GM12801 (cell line): ENCODE data around the gene CFL2.

Experiments used
- TF ChIP-seq, protein P1 (sequence below): IDR thresholded peaks from one replicate; pipeline ENCODE4 v1.5.1; 2011; ENCODE audit warnings: control low read depth; ENCODE audit not compliant: insufficient read length; ENCODE audit errors: extremely low read depth

The CFL2 gene

DNA sequence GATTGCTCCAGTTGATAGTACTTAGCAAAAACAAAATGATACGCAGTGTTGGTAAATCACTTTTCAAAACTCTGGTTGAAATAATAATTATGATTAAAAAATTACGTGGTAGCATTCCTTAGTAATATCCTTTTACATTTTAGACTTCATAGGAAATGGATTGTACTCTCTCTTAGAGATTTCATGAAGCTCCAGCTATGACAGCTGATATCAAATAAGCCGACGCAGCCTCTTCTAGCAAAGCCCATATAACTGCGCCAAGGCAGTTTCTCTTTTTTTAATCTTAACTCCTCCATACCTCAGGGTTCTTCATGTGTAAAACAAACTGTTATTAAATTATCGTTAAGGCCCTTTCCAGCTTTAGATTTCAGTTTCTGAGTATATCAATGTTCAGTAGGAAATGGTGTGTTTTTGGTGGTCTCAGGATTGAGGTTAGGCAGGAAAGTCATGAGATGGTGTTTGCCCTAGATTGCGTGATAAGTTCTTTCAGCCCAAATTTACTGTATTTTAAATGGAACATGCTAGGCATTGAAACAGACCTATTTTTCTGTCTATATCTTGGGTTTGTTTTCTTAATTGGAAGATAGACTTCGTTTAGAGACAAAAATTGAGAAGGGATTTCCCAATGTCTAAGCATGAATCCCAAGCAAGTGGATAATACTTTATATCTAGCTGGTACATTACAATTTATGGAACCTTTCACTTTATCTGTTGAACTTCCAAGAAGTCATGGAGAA is 902 bp upstream of the CFL2 start:
- TF ChIP-seq, protein P1, sequence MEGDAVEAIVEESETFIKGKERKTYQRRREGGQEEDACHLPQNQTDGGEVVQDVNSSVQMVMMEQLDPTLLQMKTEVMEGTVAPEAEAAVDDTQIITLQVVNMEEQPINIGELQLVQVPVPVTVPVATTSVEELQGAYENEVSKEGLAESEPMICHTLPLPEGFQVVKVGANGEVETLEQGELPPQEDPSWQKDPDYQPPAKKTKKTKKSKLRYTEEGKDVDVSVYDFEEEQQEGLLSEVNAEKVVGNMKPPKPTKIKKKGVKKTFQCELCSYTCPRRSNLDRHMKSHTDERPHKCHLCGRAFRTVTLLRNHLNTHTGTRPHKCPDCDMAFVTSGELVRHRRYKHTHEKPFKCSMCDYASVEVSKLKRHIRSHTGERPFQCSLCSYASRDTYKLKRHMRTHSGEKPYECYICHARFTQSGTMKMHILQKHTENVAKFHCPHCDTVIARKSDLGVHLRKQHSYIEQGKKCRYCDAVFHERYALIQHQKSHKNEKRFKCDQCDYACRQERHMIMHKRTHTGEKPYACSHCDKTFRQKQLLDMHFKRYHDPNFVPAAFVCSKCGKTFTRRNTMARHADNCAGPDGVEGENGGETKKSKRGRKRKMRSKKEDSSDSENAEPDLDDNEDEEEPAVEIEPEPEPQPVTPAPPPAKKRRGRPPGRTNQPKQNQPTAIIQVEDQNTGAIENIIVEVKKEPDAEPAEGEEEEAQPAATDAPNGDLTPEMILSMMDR, result no peak

DNA sequence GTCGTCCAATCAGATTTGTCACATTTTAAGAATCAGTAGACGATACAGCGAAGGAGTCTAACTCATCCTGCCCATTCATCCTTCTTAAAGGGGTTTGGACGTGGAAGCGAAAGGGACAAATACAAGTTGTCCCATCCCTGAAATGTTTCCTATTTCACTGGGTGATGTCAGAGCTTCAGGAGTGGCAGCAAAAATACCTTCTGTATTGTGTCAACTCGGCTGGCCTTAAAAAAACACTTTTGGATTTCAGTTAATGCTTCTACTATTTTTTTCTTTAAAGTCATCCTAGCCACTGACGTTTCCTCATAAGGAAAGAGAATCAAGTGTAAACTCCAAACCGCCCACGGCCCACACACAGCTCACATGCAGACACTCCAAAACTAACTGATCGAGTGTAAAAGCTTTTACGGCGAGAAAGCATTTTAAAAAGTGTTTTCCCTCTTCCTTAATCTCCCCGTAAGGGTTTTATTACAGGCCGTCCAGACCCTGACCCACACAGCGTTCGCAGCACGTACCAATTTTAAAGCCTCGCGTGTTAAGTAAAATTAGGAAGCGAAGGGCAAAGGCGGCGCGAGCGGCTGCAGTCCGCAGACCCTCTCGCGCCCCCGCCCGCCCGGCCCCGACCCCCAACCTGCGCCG is 593 bp downstream of the CFL2 start:
- TF ChIP-seq, protein P1, result no peak

DNA sequence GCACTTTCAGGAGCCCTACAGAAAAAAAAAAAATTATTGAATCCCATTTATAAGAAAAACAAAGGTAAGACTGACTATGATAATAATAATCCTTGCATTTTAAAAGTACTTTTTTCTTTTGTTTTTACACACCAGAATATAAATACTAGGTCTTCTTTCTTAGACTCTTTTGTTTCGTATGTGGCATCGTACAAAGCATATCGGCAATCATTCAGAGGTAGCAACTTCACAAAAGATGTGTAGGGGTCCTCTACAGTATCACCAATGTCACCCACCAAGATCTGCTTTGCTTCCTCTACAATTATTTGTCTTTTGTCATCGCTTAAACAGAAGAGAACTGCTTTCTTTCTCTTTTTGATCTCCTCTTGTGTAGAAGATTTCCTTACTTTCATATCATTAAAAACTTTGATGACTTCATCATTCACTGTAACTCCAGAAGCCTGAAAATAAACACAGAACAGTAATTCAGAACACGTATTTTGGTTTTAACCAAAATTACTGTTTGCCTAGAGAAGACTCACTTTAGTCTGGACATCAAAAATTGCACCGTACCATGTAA is 1.2 kb downstream of the CFL2 start:
- TF ChIP-seq, protein P1, result no peak

DNA sequence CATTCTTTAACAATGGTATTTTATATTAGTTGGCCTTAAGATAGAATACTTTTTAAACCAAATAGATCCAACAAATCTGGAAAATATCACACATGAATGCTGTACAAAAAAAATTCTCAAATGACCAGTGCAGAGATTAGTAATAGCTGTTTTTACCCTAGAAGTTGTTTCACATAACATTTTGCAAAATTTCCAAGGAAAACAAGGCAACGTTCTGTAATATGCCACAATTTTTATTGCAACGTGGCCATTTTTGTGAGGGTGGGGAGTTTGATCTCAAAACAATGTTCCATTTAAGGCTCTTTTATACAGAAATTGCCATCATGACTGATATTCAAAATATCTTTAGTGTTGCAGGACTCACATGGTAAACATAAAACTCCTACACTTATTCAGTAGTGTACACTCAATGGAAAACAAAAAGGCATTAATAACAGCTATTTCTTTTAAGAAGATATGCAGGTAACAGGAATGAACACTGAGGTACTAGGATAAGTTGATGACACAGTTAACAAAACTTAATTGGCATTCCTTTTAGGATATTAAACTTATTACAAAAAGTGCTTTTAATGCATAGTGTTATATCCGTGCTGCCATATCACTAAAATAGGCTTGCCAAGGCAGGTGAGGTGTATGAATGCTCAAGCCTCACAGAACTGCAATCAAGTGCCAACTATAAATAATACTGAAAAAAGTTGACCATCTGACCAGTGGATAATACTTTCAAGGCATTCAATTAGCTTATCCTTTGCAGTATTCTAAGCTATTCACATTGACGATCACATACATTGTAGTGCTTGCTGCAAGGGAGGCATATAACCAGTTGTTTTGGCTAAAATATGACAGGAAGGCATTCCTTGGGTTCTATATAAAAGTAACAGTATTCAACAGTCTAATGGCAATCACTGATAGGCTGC is 2.3 kb downstream of the CFL2 start:
- TF ChIP-seq, protein P1, result no peak

DNA sequence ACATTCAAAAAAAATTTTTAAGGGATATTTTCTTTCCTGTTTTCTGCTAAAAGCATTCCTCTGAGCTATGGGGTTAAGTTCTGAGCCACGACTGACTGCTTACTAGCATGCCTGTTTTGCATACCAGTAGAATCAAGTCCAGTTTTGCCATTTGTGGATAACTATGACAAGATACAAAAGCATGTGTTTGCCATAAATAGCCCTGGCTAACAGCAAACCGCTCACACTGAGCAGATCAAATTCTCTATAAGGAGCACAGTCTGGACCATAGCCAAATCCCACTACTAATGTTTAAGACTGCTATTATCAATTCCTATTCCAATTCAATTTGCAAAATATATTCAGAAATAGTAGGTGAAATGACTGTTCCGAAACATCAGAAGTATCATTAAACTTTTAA is 3.2 kb downstream of the CFL2 start:
- TF ChIP-seq, protein P1, result no peak

DNA sequence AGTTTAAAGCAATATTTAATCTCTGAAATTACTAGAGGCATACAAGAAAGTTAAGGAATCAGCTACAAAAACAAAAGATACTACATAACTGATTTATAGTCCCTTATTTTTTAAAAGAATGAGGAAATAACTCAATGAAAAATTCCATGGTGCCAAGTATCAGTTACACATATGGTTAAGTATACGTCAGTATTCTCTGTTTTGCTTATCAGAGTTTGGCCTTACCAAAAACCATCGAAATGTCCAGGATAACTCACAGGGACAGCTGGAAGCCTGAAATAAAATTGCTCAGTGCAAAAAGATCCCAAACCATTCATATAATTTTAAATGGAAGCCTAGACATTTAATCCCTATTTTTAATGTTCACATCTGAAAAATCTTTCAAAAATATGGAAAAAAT is 3.6 kb downstream of the CFL2 start:
- TF ChIP-seq, protein P1, result no peak

DNA sequence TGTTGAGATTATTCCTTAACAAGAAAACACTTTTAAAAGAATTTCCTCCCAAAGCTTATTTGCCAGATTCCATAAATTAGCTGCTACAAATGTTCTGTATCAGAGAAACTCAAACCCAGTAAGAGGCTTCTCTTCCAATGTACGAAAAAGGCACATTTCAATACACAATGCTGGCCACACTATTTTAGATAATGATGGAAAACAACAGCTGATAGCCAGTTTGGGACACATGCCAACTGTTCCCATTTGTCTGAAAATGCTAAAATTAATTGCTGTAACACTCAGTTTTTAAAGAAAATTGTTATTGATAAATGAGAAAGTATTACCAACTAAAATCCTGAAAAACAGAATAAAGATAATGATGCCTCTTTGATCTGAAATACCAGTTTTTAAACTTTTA is 4.4 kb downstream of the CFL2 start:
- TF ChIP-seq, protein P1, result no peak
